LNCaP clone FGC (cell line): Measurements from ENCODE around the gene MYMX.

ENCODE experiments used
- DNase-seq: peaks from one replicate; pipeline ENCODE4 v3.0.0-alpha.2; 2011; ENCODE audit warnings: low read depth
- H3K4me3 ChIP-seq: 2 replicates; pipeline ENCODE4 v1.5.1; 2011; ENCODE audit warnings: mild to moderate bottlenecking, low read depth, low read length, control low read depth
- TF ChIP-seq, protein P1 (sequence below): IDR thresholded peaks from 2 replicates; pipeline ENCODE4 v1.5.1; 2012; ENCODE audit warnings: mild to moderate bottlenecking; ENCODE audit not compliant: control insufficient read depth, insufficient read depth; ENCODE audit errors: extremely low read depth

The MYMX gene

DNA sequence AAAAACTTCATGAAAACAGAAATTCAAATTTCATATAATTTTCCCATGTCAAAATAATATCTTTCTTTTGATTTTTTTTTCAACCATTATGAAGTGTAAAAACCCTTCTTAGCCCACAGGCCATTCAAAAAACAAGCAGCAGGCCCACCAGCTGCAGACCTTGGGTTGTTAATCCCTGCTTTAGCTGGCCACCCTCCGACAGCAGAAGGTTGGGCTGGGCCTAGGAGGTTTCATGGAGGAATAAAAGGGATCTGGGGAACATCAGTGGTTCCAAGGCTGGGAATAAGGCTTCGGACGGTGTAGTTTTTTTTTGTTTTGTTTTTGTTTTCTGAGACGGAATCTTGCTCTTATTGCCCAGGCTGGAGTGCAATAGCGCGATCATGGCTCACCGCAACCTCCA is 26.6 kb downstream of the MYMX start:
- DNase-seq = no peak
- TF ChIP-seq, protein P1, sequence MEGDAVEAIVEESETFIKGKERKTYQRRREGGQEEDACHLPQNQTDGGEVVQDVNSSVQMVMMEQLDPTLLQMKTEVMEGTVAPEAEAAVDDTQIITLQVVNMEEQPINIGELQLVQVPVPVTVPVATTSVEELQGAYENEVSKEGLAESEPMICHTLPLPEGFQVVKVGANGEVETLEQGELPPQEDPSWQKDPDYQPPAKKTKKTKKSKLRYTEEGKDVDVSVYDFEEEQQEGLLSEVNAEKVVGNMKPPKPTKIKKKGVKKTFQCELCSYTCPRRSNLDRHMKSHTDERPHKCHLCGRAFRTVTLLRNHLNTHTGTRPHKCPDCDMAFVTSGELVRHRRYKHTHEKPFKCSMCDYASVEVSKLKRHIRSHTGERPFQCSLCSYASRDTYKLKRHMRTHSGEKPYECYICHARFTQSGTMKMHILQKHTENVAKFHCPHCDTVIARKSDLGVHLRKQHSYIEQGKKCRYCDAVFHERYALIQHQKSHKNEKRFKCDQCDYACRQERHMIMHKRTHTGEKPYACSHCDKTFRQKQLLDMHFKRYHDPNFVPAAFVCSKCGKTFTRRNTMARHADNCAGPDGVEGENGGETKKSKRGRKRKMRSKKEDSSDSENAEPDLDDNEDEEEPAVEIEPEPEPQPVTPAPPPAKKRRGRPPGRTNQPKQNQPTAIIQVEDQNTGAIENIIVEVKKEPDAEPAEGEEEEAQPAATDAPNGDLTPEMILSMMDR = no peak
- H3K4me3 ChIP-seq = no peak overlapping the region

DNA sequence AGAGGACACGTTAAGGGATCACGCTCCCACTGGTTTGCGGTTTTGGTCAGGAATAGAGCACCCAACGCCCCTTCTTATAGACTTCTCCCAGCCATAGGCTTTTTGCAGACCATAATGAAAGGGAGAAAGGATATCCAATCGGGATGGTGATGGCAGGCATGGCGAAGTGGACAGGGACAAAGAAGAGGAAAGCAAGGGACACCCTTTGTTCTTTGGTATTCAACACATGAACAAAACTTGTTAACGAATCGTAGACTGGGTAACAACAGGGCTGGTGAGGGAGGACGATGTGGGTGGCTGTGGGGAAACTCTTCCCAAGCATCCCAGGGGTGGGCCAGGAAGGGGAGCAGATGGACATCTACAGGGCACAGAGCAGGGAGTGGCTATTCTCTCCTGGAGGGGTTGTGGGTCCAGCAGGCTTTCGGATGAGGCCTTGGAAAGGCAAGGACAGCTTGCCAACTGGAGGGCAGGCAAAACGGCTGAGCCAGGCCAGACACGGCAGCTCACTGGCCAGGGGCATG is 28.7 kb downstream of the MYMX start:
- no peak for DNase-seq
- TF ChIP-seq, protein P1 = no peak
- peak overlapping the region; percentile 93 for H3K4me3 ChIP-seq

DNA sequence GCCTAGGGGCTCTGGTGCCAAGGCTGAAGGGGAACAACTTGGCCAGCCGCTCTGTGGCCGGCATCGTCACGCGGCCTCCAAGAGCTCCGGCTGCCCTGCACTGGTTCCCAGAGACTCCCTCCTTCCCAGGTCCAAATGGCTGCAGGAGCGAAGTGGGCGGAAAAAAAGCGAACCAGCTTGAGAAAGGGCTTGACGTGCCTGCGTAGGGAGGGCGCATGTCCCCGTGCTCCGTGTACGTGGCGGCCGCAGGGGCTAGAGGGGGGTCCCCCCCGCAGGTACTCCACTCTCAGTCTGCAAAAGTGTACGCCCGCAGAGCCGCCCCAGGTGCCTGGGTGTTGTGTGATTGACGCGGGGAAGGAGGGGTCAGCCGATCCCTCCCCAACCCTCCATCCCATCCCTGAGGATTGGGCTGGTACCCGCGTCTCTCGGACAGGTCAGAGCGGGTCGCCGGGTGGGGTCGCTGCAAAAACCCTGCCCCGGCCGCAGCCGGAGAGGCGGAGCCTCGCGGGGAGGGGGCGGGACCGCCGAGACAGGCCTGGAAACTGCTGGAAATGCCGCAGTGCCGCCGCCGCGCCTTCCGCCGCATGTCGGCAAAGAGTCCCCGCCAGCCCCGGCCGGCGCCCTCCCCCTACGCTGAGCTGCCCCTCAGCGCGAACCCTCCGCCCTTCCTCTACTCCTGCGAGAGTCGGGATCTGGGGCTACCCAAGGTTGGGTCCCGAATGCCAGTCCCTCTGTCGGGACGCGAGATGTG is 29.4 kb downstream of the MYMX start:
- H3K4me3 ChIP-seq = peak overlapping the region; percentile 93
- DNase-seq = peak; percentile 68
- TF ChIP-seq, protein P1 = peak; percentile 59

DNA sequence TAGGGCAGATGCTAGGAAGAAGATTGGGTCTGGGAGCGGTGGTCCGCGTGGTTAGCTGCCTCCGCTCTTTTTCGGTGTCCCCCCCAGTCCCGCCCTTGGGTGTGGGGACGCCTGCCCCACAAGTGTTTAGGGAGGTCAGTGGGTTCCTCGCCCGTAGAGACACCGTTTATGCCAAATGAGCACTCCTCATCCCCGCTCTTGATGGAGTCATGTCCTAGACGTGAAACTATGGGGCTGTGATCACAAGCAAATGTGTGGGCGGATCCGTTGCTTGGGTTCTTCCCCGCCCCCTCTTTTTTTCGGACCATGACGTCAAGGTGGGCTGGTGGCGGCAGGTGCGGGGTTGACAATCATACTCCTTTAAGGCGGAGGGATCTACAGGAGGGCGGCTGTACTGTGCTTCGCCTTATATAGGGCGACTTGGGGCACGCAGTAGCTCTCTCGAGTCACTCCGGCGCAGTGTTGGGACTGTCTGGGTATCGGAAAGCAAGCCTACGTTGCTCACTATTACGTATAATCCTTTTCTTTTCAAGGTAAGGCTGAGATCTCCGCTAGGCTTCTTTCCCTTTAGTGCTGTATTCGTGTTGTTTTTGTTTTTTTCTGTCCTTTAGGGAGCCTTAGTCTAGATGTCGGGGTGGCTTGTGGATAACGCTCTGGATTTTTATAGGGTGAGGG is 30.1 kb downstream of the MYMX start, which contains the start of gene HSP90AB1:
Gene HSP90AB1, plus strand, starts transcription at position 439 of the 675 bp plus-strand sequence. CDS start 1,529 bp downstream, outside the sequence.
- DNase-seq = peak; percentile 98
- TF ChIP-seq, protein P1 = no peak
- H3K4me3 ChIP-seq = peak within 1 kb of the TSS; percentile 93

DNA sequence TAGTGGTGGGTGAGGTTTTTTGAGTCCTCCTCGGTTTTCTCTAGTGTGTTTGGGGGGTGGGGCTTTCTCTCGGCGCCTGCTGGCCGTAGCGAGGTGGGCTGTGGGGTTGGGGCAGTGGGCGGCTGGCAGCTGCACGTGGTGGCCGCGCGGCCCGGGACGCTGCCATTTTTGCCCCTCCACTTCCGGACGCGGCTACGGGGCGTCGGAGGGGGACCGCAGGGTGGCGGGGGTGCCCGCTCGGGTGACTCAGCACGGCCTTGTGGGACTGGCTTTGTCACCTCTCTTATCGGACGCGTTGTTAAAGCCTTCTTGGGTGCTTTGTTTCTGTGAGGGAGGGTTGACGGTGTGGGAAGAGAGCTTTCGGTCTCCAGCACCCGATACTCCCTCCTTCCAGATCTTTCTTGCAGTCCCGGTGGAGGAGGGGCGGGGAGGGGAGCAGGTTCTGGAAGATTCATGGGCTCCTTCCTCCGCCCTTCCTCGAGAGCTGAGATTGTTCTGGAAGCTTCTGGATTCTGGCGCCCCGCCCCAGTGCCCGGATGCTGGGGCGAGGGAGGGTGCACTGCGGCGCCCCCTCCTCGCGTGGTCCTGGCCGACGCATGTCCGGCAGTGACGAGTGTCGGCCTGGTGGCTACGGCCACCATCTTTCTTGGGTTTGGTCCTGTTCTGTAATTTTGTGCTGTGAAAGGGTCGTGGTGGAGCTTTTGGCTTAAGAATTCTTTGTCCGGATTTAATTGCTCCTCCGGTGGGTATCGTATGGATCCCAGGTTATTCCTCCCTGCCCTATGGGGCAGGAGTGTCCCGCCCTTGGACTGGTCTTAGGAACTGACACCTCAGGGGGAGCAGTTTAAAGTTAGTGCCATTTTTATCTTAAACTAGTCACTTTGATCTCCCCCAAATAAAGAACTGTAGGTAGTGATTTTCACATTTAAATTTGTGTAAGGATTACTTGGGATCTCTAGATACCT is 30.9 kb downstream of the MYMX start:
- H3K4me3 ChIP-seq = peak overlapping the region; percentile 93
- TF ChIP-seq, protein P1 = no peak
- DNase-seq = no peak

DNA sequence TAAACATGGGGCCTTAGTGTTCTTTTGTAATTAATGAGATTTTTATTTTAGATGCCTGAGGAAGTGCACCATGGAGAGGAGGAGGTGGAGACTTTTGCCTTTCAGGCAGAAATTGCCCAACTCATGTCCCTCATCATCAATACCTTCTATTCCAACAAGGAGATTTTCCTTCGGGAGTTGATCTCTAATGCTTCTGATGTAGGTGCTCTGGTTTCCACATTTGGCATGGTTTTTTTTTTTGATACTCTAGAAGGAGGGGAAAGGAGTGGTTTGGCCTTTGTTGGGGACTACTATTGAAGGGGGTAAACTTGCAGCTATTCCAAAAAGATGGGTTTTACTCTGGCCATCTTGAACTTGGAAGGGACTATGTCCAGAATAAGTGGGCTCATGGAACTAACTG is 31.9 kb downstream of the MYMX start:
- DNase-seq = no peak
- TF ChIP-seq, protein P1 = no peak
- H3K4me3 ChIP-seq = peak overlapping the region; percentile 93
